Measurements from ENCODE around the gene IPO11.
"Not testable (repeated sequence)": the region's sequence is repeated elsewhere in the genome, so short reads cannot be mapped to it uniquely, and the experiment has no call there.

IPO11 gene

DNA sequence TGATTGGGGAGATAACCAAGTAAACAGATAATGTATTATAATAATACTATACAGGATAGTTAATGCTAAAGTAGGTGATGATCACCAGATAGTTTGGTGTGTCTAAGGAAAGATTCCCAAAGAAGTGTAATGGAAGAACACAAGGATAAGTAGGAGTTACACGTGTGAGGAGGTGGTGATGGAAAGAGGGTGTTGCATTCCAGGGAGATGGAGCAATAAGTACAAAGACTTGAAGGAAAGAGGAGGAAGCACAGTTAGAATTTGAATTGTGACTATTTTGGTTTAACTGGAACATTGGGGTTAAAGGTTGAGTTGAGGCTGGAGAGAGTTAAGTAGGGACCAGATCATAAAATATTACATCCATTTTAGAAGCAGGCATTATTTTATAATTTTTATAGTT, 76.9 kb downstream of the IPO11 start:
- 61% methylated on average over 1 of the region's 1 CpG for WGBS
- Histone ChIP-seq H3K4me3 (ENCODE audit: low read length) (no peak overlapping the region), H3K9ac (ENCODE audit: low read depth, low read length) (no peak overlapping the region), H3K9me3 (ENCODE audit: insufficient read depth, low read depth, low read length) (no peaks in the 10 kb centered on the region), H3K4me1 (ENCODE audit: insufficient read depth, low read length) (no peaks in the 10 kb centered on the region), H3K27ac (ENCODE audit: low read depth, low read length) (no peak overlapping the region), H3K27me3 (ENCODE audit: insufficient read depth, low read length) (no peaks in the 10 kb centered on the region), H3K36me3 (ENCODE audit: insufficient read depth, low read length) (peaks cover 71% of the 10 kb centered on the region)

DNA sequence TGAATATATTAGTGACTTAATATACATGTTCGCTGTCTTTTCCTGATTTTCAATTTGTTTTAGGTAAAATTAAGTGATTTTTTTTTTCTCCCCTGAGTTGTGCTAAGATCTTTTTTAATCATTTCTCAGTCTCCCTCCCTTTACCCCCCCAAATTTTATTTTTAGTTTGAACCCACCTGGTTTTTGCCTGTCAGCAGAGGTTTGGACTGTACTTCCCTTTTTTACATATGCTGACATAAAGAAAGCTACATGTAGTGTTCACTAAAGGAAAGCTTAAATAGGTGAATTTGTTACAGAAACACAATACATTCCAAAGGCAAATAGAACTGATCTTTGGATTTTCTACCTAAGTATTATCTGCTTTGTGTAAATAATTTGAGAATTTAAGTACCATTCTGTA, 82.2 kb downstream of the IPO11 start:
- no peak overlapping the region for H3K4me3 ChIP-seq (ENCODE audit: low read length)
- no peak overlapping the region for H3K27ac ChIP-seq (ENCODE audit: low read depth, low read length)
- H3K9me3 ChIP-seq (ENCODE audit: insufficient read depth, low read depth, low read length): no peaks in the 10 kb centered on the region
- peaks cover 70% of the 10 kb centered on the region for H3K36me3 ChIP-seq (ENCODE audit: insufficient read depth, low read length)
- H3K27me3 ChIP-seq (ENCODE audit: insufficient read depth, low read length): no peaks in the 10 kb centered on the region
- H3K4me1 ChIP-seq (ENCODE audit: insufficient read depth, low read length): peaks cover 11% of the 10 kb centered on the region
- WGBS: no CpG with 5 or more reads among the region's 1 CpG
- no peak overlapping the region for H3K9ac ChIP-seq (ENCODE audit: low read depth, low read length)

DNA sequence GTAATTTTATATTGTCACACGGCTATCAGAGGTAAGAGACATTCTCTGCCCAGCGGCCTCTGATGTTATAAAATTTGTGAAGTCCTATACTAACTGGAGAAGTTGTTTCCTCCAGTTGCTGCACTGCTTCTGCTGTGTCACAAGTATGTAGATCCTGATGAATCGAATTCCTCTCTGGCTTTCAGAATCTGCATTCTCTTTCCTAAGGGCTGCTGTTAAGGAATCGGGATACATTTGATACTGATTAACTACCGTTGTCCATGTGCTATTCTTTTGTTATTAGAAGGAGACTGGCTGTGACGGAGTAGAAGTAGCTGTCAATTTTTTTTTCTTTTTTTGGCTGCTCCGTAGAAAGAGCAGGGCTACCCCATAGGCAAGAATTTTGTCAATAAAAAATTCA, 84.3 kb downstream of the IPO11 start:
- Histone ChIP-seq H3K4me3 (ENCODE audit: low read length) (no peak overlapping the region), H3K27ac (ENCODE audit: low read depth, low read length) (no peak overlapping the region), H3K36me3 (ENCODE audit: insufficient read depth, low read length) (peaks cover 59% of the 10 kb centered on the region), H3K9me3 (ENCODE audit: insufficient read depth, low read depth, low read length) (no peaks in the 10 kb centered on the region), H3K27me3 (ENCODE audit: insufficient read depth, low read length) (no peaks in the 10 kb centered on the region), H3K9ac (ENCODE audit: low read depth, low read length) (no peak overlapping the region), H3K4me1 (ENCODE audit: insufficient read depth, low read length) (peaks cover 11% of the 10 kb centered on the region)
- 83% methylated on average over 7 of the region's 7 CpGs for WGBS

DNA sequence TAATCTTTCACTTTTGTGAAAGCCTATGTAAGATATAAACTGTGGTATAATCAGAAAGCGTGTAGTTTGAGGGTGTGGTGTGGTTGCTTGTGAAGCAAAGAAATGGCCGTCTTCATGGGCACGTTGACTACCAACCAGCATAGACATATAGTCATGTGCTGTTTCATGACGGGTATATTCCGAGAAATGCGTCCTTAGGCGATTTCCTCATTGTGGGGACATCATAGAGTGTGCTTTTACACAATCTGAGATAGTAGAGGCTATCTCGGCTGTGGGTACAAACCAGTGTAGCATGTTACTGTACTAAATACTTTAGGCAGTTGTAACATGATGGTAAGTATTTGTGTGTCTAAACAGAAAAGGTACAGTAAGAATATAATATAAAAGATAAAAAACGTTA, 86.4 kb downstream of the IPO11 start:
- no peak overlapping the region for H3K27ac ChIP-seq (ENCODE audit: low read depth, low read length)
- whole genome bisulfite sequencing: 97% methylated on average over 8 of the region's 9 CpGs
- no peaks in the 10 kb centered on the region for H3K9me3 ChIP-seq (ENCODE audit: insufficient read depth, low read depth, low read length)
- H3K36me3 ChIP-seq (ENCODE audit: insufficient read depth, low read length): peaks cover 43% of the 10 kb centered on the region
- no peaks in the 10 kb centered on the region for H3K27me3 ChIP-seq (ENCODE audit: insufficient read depth, low read length)
- no peak overlapping the region for H3K9ac ChIP-seq (ENCODE audit: low read depth, low read length)
- no peak overlapping the region for H3K4me3 ChIP-seq (ENCODE audit: low read length)
- H3K4me1 ChIP-seq (ENCODE audit: insufficient read depth, low read length): peaks cover 11% of the 10 kb centered on the region

DNA sequence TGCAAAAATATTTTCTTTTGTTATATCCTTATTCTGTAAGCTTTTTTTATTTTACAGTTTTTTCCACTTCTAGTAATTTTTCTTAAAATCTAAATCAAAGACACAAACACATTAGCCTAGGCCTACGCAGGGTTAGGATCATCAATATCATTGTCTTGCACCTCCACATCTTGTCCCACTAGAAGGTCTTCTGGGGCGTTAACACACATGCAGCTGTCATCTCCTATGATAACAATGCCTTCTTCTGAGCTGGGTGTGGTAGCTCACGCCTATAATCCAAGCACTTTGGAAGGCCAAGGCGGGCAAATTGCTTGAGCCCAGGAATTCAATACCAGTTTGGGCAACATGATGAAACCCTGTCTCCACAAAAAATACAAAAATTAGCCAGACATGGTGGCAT, 87.2 kb downstream of the IPO11 start:
- 95% methylated on average over 4 of the region's 4 CpGs for WGBS

DNA sequence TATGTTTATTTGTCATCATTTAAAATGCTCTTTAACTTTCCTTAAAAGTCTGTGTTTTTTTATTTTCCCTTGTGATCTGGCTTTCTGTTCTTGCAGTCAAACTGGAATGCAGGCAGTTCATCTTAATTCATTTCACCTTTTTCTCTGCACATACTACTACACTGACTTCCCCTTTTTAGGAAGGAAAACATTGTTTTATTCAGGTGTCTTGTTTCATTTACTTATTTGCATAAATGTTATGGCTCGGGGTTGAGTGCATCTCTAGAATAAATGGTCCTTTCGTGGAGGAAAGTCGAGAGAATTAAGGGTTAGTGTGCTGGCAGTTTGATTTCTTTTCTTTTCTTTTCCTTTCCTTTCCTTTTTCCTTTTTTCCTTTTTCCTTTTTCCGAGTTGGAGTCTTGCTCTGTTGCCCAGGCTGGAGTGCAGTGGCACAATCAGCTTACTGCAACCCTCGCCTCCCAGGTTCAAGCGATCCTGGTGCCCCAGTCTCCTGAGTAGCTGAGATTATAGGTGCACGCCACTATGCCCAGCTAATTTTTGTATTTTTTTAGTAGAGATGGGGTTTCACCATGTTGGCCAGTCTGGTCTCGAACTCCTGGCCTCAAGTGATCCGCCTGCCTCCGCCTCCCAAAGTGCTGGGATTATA, 90.0 kb downstream of the IPO11 start:
- no peaks in the 10 kb centered on the region for H3K4me1 ChIP-seq (ENCODE audit: insufficient read depth, low read length)
- peaks cover 35% of the 10 kb centered on the region for H3K36me3 ChIP-seq (ENCODE audit: insufficient read depth, low read length)
- no peaks in the 10 kb centered on the region for H3K27me3 ChIP-seq (ENCODE audit: insufficient read depth, low read length)
- H3K9me3 ChIP-seq (ENCODE audit: insufficient read depth, low read depth, low read length): no peaks in the 10 kb centered on the region
- H3K9ac ChIP-seq (ENCODE audit: low read depth, low read length): no peak overlapping the region
- 94% methylated on average over 8 of the region's 10 CpGs for WGBS
- no peak overlapping the region for H3K4me3 ChIP-seq (ENCODE audit: low read length)
- H3K27ac ChIP-seq (ENCODE audit: low read depth, low read length): no peak overlapping the region

More for the DNA sequence above, 87.2 kb downstream of the IPO11 start:
- H3K36me3 ChIP-seq (ENCODE audit: insufficient read depth, low read length): peaks cover 35% of the 10 kb centered on the region
- no peaks in the 10 kb centered on the region for H3K27me3 ChIP-seq (ENCODE audit: insufficient read depth, low read length)
- H3K9me3 ChIP-seq (ENCODE audit: insufficient read depth, low read depth, low read length): no peaks in the 10 kb centered on the region
- peaks cover 11% of the 10 kb centered on the region for H3K4me1 ChIP-seq (ENCODE audit: insufficient read depth, low read length)
- no peak overlapping the region for H3K9ac ChIP-seq (ENCODE audit: low read depth, low read length)
- H3K4me3 ChIP-seq (ENCODE audit: low read length): no peak overlapping the region
- no peak overlapping the region for H3K27ac ChIP-seq (ENCODE audit: low read depth, low read length)

DNA sequence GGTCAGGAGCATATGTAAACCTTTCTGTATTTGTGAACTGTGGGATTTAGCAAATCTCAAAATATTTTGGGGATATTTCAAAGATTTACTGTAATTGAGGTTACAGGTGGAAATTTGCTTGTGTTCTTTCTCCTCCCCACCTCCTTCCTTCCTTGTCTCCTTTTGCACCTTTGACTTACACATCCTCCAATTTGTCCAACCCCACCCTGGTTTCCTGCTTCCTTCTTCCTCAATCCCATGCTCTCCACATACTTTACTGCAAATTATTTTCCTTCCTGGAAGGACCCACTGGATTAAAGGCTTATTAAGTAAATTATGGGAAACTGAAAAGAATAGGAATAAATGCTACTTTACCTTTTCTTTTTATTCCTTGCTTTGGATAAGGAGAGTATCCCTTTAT, 91.6 kb downstream of the IPO11 start:
- no peak overlapping the region for H3K9ac ChIP-seq (ENCODE audit: low read depth, low read length)
- no peak overlapping the region for H3K27ac ChIP-seq (ENCODE audit: low read depth, low read length)
- no peak overlapping the region for H3K4me3 ChIP-seq (ENCODE audit: low read length)
- no peaks in the 10 kb centered on the region for H3K4me1 ChIP-seq (ENCODE audit: insufficient read depth, low read length)
- no peaks in the 10 kb centered on the region for H3K9me3 ChIP-seq (ENCODE audit: insufficient read depth, low read depth, low read length)
- H3K36me3 ChIP-seq (ENCODE audit: insufficient read depth, low read length): peaks cover 35% of the 10 kb centered on the region
- no peaks in the 10 kb centered on the region for H3K27me3 ChIP-seq (ENCODE audit: insufficient read depth, low read length)

DNA sequence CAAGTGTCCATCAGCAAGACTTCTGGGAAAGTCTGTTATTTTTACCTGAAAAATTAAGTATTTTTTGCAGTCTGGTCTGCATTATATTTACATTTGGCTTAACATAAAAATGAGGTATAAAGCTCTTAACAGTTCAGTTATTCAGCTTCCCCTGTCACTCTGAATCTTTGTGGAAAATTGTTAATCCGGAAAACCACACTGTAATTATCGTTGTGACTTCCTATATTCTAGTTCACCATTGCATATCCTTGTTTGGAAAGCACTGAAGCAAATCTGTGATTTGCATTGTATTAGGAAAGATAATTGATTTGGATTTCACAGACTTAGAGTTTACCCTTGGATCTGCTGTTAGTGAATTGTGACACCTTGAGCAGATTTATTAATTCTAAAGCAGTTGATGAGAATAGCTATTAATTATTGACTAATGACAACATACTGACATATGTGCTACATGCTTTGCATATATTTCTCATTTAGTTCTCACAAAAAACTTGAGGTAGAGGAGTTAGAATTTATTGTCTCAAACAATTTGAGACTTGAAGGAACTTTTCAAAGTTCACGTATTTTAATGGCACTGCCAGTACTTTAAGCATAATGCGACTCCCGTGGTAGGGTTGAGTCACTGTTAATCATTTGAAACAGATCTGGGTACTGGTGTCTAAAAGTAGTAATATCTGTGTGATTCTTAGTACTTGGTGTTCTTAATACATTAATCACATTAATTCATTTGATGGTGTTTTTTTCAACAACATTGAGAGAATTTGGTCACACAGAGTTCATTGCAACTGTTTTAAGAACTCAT, 94.3 kb downstream of the IPO11 start:
- H3K4me3 ChIP-seq (ENCODE audit: low read length): no peak overlapping the region
- WGBS: 98% methylated on average over 5 of the region's 5 CpGs

DNA sequence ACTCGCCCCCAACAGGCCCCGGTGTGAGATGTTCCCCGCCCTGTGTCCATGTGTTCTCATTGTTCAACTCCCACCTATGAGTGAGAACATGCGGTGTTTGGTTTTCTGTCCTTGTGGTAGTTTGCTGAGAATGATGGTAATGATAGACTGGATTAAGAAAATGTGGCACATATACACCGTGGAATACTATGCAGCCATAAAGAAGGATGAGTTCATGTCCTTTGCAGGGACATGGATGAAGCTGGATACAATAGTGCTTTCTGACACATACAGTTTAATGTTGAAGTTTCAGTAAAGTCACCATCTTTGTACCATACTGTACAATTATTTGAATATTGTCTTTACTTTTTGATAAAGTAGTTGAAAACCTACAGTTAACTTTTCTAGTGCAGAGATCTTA, 96.2 kb downstream of the IPO11 start:
- over 99% methylated on average over 5 of the region's 5 CpGs for whole genome bisulfite sequencing
- not testable (repeated sequence) for H3K4me1 ChIP-seq (ENCODE audit: insufficient read depth, low read length); H3K9ac ChIP-seq (ENCODE audit: low read depth, low read length); H3K4me3 ChIP-seq (ENCODE audit: low read length); H3K9me3 ChIP-seq (ENCODE audit: insufficient read depth, low read depth, low read length); H3K27ac ChIP-seq (ENCODE audit: low read depth, low read length); H3K27me3 ChIP-seq (ENCODE audit: insufficient read depth, low read length)
- peaks cover 42% of the 10 kb centered on the region for H3K36me3 ChIP-seq (ENCODE audit: insufficient read depth, low read length)

More for the DNA sequence above, 94.3 kb downstream of the IPO11 start:
- Histone ChIP-seq H3K9ac (ENCODE audit: low read depth, low read length) (no peak overlapping the region), H3K4me1 (ENCODE audit: insufficient read depth, low read length) (no peaks in the 10 kb centered on the region), H3K36me3 (ENCODE audit: insufficient read depth, low read length) (peaks cover 42% of the 10 kb centered on the region), H3K27me3 (ENCODE audit: insufficient read depth, low read length) (no peaks in the 10 kb centered on the region), H3K27ac (ENCODE audit: low read depth, low read length) (no peak overlapping the region), H3K9me3 (ENCODE audit: insufficient read depth, low read depth, low read length) (no peaks in the 10 kb centered on the region)

DNA sequence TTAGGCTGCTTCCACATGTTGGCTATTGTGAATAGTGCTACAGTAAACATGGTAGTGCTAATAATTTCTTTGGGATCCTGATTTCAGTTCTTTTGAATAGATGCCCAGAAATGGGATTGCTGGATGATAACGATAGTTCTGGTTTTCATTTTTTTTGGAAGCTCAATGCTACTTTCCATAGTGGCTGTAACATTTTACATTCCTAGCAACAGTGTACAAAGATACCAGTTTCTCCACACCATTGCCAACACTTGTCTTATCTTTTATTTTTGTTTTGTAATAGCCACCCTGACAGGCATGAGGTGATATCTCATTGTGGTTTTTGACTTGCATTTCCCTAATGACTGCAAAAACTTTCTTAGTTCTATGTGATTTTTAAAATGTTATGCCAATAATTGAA, 97.2 kb downstream of the IPO11 start:
- Histone ChIP-seq H3K9me3 (ENCODE audit: insufficient read depth, low read depth, low read length) (no peaks in the 10 kb centered on the region), H3K4me1 (ENCODE audit: insufficient read depth, low read length) (no peaks in the 10 kb centered on the region), H3K9ac (ENCODE audit: low read depth, low read length) (no peak overlapping the region), H3K36me3 (ENCODE audit: insufficient read depth, low read length) (peaks cover 45% of the 10 kb centered on the region), H3K4me3 (ENCODE audit: low read length) (no peak overlapping the region), H3K27ac (ENCODE audit: low read depth, low read length) (no peak overlapping the region), H3K27me3 (ENCODE audit: insufficient read depth, low read length) (no peaks in the 10 kb centered on the region)
- 100% methylated on average over 1 of the region's 1 CpG for WGBS

DNA sequence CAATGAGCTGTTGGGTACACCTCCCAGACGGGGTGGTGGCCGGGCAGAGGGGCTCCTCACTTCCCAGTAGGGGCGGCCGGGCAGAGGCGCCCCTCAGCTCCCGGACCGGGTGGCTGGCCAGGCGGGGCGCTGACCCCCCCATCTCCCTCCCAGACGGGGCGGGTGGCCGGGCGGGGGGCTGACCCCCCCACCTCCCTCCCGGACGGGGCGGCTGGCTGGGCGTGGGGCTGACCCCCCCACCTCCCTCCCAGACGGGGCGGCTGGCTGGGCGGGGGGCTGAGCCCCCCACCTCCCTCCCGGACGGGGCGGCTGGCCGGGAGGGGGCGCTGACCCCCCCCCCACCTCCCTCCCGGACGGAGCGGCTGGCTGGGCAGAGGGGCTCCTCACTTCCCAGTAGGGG, 100.5 kb downstream of the IPO11 start:
- not testable (repeated sequence) for H3K27ac ChIP-seq (ENCODE audit: low read depth, low read length); H3K9me3 ChIP-seq (ENCODE audit: insufficient read depth, low read depth, low read length); H3K27me3 ChIP-seq (ENCODE audit: insufficient read depth, low read length); H3K9ac ChIP-seq (ENCODE audit: low read depth, low read length); H3K4me3 ChIP-seq (ENCODE audit: low read length); H3K4me1 ChIP-seq (ENCODE audit: insufficient read depth, low read length)
- WGBS: 95% methylated on average over 7 of the region's 28 CpGs
- peaks cover 40% of the 10 kb centered on the region for H3K36me3 ChIP-seq (ENCODE audit: insufficient read depth, low read length)
